Activated naive CD4-positive, alpha-beta T cell treated with anti-CD3 and anti-CD28 coated beads, Interleukin-2, amount 50 U/mL, for 72 hours (primary cell): ENCODE results near the gene MAP4K4. TPM values are rescaled to one million over a fixed set of nuclear protein-coding genes. Genes with fewer than 3 reads are reported as not detected.

Source experiments
- ATAC-seq, 2 donors: fragments of 150-1000 bp; cut with Tn5 transposase; 2 replicates each; pipeline ENCODE4 v1.10.0; 2021; ENCODE audit warnings: mild to moderate bottlenecking in 2 of 2, moderate library complexity in 2 of 2
- DNase-seq, 2 donors: peaks; one replicate each; pipeline ENCODE4 v3.0.0; 2021 to 2022; ENCODE audit warnings: low spot score in 2 of 2
- H3K27ac Mint-ChIP-seq, 2 donors: one replicate each; pipeline ENCODE4 v1.8.0; 2022; ENCODE audit warnings: mild to moderate bottlenecking in 2 of 2, mixed read lengths in 2 of 2
- H3K36me3 Mint-ChIP-seq, 2 donors: one replicate each; pipeline ENCODE4 v1.8.0; 2022; ENCODE audit warnings: mixed read lengths in 2 of 2
- H3K9me3 Mint-ChIP-seq, 2 donors: one replicate each; pipeline ENCODE4 v1.8.0; 2022; ENCODE audit warnings: mixed read lengths in 2 of 2
- total RNA-seq, 2 donors: library from RNA; stranded (reverse); gene quantifications; one replicate each; pipeline ENCODE4 v1.2.3, GENCODE V29; 2022

Gene MAP4K4
- total RNA-seq, 2 donors from 2014 or later: 82.9 to 94.3 TPM

GRCh38 chr2:101684313-101684712, 13.2 kb upstream of the MAP4K4 start:
- DNase-seq: no peak
- no peak for ATAC-seq
- Mint-ChIP-seq H3K36me3 (no peaks in the 10 kb centered on the region), H3K9me3 (no peaks in the 10 kb centered on the region), H3K27ac (peak overlapping the region in 1 of 2 donors; percentile 62)

DNA sequence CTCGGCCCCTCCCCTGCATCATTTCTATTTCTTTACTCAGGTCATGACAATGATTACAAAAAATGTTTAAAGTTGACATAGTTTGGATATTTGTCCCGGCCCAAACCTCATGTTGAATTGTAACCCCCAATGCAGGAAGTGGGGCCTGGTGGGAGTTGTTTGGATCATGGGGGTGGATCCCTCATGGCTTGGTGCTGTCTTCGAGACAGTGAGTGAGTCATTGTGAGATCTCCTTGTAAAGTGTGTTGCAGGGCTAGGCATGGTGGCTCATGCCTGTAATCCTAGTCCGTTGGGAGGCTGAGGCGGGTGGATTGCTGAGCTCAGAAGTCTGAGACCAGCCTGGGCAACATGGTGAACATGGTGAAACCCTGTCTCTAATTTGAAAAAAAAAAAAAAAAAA, 9.2 kb upstream of the MAP4K4 start:
- Mint-ChIP-seq H3K27ac (no peak overlapping the region), H3K9me3 (peaks cover 0 to 5% of the 10 kb centered on the region in 2 donors), H3K36me3 (no peaks in the 10 kb centered on the region)
- DNase-seq (no peak), ATAC-seq (no peak)

- H3K9me3 Mint-ChIP-seq: peaks cover 4 to 5% of the 10 kb centered on the region in 2 donors
- H3K36me3 Mint-ChIP-seq: peaks cover 0 to 5% of the 10 kb centered on the region in 2 donors
- ATAC-seq: no peak
- DNase-seq: no peak
- H3K27ac Mint-ChIP-seq: no peak overlapping the region
Measured at GRCh38 chr2:101689114-101689825, 8.2 kb upstream of the MAP4K4 start.

DNA sequence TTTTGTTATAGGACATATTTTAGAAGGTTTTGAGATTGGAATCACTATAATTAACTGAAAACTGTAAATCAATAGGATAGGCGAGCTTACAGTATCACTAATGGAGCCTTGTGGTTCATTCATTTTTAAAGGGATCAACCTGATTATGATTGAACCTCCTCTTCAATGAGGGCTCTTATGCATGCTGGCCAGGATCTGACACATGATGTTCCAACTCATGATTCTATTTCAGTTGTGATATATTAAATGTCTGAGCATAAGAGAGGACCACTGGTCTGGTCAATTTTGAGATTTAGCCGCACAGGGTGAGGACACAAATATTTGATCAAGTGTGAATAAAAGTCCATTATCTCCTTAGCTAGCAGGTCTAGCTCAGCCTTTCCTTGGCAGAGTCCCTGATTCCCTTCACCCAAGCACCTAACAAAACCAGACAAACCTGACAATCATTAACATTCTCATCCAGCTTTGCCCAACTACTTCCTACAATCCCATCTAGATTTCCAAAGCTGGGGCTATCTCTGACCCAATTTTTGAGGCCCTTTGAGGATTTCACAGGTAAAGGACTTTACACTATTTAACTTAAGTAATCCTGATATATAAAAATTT, 6.9 kb upstream of the MAP4K4 start:
- Mint-ChIP-seq H3K9me3 (peaks cover 5 to 12% of the 10 kb centered on the region in 2 donors), H3K27ac (no peak overlapping the region)
- no peak for ATAC-seq

GRCh38 chr2:101692041-101692440, 5.5 kb upstream of the MAP4K4 start:
- ATAC-seq (no peak), DNase-seq (no peak)
- Mint-ChIP-seq H3K36me3 (peaks cover 6 to 11% of the 10 kb centered on the region in 2 donors), H3K27ac (peak overlapping the region in 1 of 2 donors; percentile 2), H3K9me3 (peaks cover 5 to 12% of the 10 kb centered on the region in 2 donors)

More for the DNA sequence above, 6.9 kb upstream of the MAP4K4 start:
- H3K36me3 Mint-ChIP-seq: peaks cover 0 to 11% of the 10 kb centered on the region in 2 donors
- no peak for DNase-seq

GRCh38 chr2:101692766-101693165, 4.7 kb upstream of the MAP4K4 start:
- ATAC-seq (no peak), DNase-seq (no peak)
- peaks cover 6 to 11% of the 10 kb centered on the region in 2 donors for H3K36me3 Mint-ChIP-seq
- peak overlapping the region in 1 of 2 donors; percentile 2 for H3K27ac Mint-ChIP-seq
- H3K9me3 Mint-ChIP-seq: peaks cover 5 to 12% of the 10 kb centered on the region in 2 donors

DNA sequence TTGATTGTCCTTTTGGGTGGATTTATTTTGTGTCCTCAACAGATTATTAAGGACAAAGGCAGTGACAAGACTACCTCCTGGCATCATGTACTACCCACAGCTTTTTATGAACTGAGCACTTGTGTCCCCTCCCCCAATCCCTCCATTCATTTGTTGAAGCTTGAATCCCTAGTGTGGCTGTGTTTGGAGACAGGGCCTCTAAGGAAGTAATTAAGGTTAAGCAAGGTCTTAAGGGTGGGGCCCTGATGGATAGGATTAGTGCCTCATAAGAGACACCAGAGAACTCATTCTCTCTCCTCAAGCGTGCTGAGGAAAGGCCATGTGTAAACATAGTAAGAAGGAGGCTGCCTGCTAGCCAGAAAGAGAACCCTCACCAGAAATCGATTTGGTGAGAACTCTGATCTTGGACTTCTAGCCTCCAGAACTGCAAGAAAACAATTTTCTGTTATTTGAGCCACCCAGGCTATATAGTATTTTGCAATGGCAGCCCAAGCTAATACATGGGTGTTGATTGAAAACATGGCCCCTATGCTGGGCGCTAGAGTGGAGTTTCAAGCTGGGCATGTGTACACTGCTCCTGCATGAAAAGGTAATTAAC, 3.4 kb upstream of the MAP4K4 start:
- DNase-seq (no peak), ATAC-seq (no peak)

DNA sequence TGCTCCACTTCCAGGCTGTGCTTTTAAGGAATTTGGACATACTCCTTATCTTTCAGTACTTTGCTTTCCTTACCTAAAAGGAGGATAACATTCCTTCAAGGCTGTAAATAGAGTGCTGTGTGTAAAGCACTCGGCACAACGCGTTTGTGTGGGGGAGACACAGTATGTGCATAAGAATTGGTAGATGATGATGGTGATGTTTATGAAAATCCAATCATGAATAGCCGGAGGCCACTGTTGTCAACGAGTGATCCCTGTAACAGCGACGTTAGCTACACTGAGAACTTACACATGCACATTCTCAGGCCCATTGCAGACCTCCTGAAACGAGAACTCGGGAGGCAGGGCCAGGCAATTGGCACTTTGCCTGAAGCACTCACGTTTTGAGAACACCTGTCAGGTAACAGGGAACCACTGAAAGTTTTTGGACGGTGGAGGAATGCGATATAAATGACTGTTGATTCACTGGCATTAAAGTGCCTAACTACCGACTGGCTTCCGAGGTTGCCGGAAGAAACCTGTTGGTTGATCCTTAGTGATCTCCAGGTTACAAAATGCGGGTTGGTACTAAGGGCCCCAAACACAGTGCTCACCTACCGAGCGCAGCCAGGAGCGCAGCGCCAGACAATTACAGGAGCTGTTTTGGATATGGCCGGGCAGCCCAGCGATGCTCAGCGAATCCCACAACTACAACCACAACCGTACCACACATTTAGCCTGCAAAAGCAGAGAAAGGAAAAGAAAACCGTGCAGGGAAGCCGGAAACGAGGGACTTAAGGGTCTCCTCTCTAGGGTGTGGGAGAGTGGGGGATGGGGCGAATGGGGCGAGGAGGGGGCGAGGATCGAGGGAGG, 1.0 kb upstream of the MAP4K4 start:
- DNase-seq (no peak), ATAC-seq (peak; percentile 3 to 4)
- Mint-ChIP-seq H3K27ac (peak overlapping the region in 1 of 2 donors; percentile 63), H3K9me3 (peaks cover 5 to 12% of the 10 kb centered on the region in 2 donors), H3K36me3 (peaks cover 11 to 17% of the 10 kb centered on the region in 2 donors)

More for the DNA sequence above, 3.4 kb upstream of the MAP4K4 start:
- peaks cover 5 to 12% of the 10 kb centered on the region in 2 donors for H3K9me3 Mint-ChIP-seq
- no peak overlapping the region for H3K27ac Mint-ChIP-seq
- H3K36me3 Mint-ChIP-seq: peaks cover 6 to 11% of the 10 kb centered on the region in 2 donors

- peaks cover 6 to 20% of the 10 kb centered on the region in 2 donors for H3K9me3 Mint-ChIP-seq
- ATAC-seq (peak; percentile 21 to 28), DNase-seq (no peak)
- H3K27ac Mint-ChIP-seq: no peak overlapping the region
- peaks cover 21 to 31% of the 10 kb centered on the region in 2 donors for H3K36me3 Mint-ChIP-seq
Measured at GRCh38 chr2:101698014-101698843, 722 bp downstream of the MAP4K4 start.

- peak; percentile 46 to 50 for ATAC-seq
Measured at GRCh38 chr2:101698844-101699754, 1.6 kb downstream of the MAP4K4 start.

DNA sequence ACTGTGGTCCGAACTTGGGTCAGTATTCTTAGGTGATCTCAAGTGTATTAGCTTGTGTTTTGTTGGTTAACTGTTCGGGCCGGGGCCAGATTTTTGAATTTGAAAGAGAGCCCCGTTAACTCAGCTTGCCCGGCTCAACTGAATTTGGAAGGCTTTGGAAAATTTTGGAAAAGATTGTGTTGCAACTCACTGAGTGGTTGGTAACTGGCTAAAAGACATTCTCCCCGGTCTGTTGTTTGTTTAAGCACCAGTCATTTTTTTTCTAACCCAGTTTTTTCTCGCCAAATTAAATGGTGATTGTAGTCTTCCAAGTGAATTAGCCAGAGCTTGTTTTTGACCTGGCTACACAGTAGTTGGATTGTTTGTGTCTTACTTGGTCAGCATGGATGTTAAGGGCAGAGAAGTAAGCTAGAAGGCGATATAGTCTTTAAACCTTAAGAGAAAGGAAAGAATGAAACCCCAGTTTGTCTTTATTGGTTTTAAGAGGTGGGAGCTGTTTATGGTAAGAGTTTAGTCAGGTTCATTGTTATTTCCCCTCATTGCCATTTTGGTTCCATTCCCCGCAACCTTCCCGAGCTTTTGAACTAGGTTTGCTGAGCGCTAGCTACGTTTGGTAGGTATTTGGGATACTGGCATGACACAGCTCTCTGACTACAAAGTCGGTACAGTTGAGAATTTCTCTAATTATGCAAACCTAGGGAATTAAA, 2.4 kb downstream of the MAP4K4 start:
- H3K36me3 Mint-ChIP-seq: peaks cover 27 to 32% of the 10 kb centered on the region in 2 donors
- DNase-seq (no peak), ATAC-seq (no peak)
- H3K27ac Mint-ChIP-seq: no peak overlapping the region
- peaks cover 6 to 10% of the 10 kb centered on the region in 2 donors for H3K9me3 Mint-ChIP-seq

More at GRCh38 chr2:101698844-101699754, 1.6 kb downstream of the MAP4K4 start:
- H3K36me3 Mint-ChIP-seq: peaks cover 24 to 32% of the 10 kb centered on the region in 2 donors
- peaks cover 6 to 15% of the 10 kb centered on the region in 2 donors for H3K9me3 Mint-ChIP-seq
- DNase-seq: no peak
- no peak overlapping the region for H3K27ac Mint-ChIP-seq

DNA sequence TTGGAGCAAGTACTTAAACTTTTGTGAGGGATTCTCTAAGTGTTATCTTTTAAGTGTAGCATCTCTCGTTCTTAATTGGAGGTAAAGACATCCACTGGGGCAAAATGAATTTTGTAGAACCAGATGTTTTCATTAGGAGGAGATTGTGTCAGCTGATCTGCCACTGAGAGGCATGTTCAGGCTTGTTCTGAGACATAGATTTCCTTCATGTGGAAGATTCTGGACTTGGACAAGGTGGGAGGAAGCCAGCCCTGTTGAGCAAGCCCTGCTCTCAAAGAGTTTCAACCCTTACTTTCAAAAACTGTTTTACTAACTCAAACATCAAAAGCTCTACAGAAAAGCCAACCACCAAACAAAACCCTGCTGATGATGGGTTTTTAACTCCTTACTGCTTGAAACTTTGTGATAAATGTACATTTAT, 6.5 kb downstream of the MAP4K4 start:
- DNase-seq: peak in 1 of 2 donors; percentile 27
- Mint-ChIP-seq H3K36me3 (peaks cover 27 to 38% of the 10 kb centered on the region in 2 donors), H3K9me3 (peaks cover 6 to 7% of the 10 kb centered on the region in 2 donors), H3K27ac (peak overlapping the region; percentile 88 to 97)
- peak; percentile 58 to 73 for ATAC-seq

DNA sequence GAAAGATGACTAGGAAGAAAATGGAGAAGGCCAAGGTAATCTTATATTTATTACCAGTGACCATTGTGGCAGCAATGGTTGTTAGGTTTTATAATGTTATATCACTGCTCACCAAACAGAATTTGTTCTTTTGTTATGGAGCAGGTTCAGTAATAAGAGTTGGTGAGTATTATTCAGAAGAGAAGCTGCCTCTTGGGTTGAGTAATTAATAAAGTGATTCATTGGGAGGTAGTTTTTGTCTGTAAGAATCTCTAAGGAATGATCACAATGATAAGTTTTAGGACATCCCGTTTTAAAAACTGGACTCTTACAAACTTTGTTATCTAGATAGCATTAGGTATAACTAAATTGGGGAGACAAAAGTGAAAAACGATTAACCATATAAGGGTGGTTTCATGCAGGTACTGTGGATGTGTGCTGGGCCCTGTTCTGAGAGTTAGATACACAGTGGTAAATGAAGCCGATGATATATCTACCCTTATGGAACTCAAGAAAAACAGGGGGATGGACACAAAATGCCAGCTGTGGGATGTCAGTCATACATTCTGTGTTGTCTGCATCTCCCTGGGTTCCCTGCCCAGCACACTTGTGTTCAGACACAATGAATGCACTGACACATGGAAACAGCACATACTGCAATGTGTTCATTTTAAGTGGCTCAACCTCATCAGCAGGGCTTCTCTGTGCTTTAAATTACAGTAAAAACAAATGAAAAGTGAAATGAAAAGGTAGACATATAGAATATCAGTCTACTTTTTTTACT, 7.5 kb downstream of the MAP4K4 start:
- Mint-ChIP-seq H3K27ac (peak overlapping the region; percentile 88 to 97), H3K9me3 (peaks cover 6 to 7% of the 10 kb centered on the region in 2 donors), H3K36me3 (peaks cover 27 to 40% of the 10 kb centered on the region in 2 donors)
- DNase-seq (no peak), ATAC-seq (peak; percentile 25 to 40)
